Bronchial epithelial cell (primary cell): ENCODE results near the gene ADARB2. TPM values are rescaled to one million over a fixed set of nuclear protein-coding genes. Genes with fewer than 3 reads are reported as not detected.

Experiments used
- DNase-seq: peaks from one replicate; pipeline ENCODE4 v3.0.0-alpha.2; 2010; ENCODE audit warnings: low read depth
- FAIRE-seq: peaks from 2 replicates; lab custom pipeline; 2011; peaks lifted over from hg19 to GRCh38; lab: Jason Lieb, UNC
- H3K27me3 ChIP-seq: 2 replicates; pipeline ENCODE4 v1.5.1; 2011; ENCODE audit warnings: low read length; ENCODE audit not compliant: control insufficient read depth, insufficient read depth
- H3K36me3 ChIP-seq: 2 replicates; pipeline ENCODE4 v1.5.1; 2011; ENCODE audit warnings: low read length; ENCODE audit not compliant: control insufficient read depth, insufficient read depth
- H3K4me3 ChIP-seq: 2 replicates; pipeline ENCODE4 v1.5.1; 2011; ENCODE audit warnings: mild to moderate bottlenecking, low read depth, low read length, control low read depth
- CTCF ChIP-seq: IDR thresholded peaks from 2 replicates; pipeline ENCODE4 v1.5.1; 2011; ENCODE audit warnings: mild to moderate bottlenecking, moderate library complexity, low read length, control low read depth, inconsistent platforms; ENCODE audit not compliant: insufficient read depth, severe bottlenecking
- total RNA-seq: library from RNA; depleted of rRNA; stranded (reverse); fragments of >200 nt; gene quantifications from 2 replicates; pipeline ENCODE4 v1.2.1, GENCODE V29; 2014

ADARB2 gene
- total RNA-seq, 1 donor from 2014 or later = not detected

DNA sequence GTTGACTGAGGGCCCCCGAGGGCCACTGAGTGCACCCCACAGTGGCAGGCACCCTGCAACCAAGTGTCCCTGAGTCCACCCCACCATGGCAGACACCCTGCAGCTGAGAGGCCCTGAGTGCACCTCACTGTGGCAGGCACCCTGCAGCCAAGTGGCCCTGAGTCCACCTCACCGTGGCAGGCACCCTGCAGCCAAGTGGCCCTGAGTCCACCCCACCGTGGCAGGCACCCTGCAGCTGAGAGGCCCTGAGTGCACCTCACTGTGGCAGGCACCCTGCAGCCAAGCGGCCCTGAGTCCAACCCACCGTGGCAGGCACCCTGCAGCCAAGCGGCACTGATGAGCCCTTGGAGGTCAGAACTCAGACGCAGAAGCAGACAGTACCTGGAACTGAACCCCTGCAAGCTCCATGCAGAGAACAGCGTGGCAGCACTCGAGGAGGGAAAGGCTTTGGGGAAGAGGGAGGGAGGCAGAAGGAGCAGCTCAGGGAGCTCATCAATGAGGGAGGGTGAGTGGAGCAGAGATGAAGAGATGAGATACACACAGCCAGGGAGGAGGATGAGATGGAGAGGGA, 524.7 kb downstream of the ADARB2 start:
- FAIRE-seq = no peak
- H3K4me3 ChIP-seq = no peak overlapping the region
- no peaks in the 10 kb centered on the region for H3K27me3 ChIP-seq
- no peak for DNase-seq
- H3K36me3 ChIP-seq = no peaks in the 10 kb centered on the region
- no peak for TF ChIP-seq CTCF

GRCh38 chr10:1211844-1212570, 525.3 kb downstream of the ADARB2 start:
- Histone ChIP-seq H3K36me3 (no peaks in the 10 kb centered on the region), H3K27me3 (no peaks in the 10 kb centered on the region), H3K4me3 (no peak overlapping the region)
- TF ChIP-seq CTCF = no peak
- no peak for DNase-seq
- no peak for FAIRE-seq

DNA sequence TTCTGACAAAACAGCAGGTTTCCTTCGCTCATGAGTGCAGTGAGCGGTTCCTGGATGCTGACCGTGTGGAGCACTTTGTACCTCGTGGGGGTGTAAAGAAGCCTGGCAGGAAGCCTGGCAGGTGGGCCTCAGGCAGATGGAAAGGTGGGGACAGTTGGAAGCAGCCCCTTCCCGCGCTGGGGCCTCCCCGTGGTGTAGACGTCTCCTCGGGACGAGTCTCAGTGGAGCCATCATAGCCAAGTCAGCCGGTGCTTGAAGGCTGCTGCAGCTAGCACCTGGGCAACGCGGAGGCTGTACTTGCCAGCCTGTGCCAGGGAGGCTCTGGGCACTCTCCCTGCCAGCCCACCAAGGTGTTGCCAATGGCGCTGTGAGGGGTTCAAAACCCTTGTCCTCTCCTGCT, 526.7 kb downstream of the ADARB2 start:
- H3K27me3 ChIP-seq = no peaks in the 10 kb centered on the region
- no peak for TF ChIP-seq CTCF
- no peak for DNase-seq
- H3K4me3 ChIP-seq = no peak overlapping the region
- no peak for FAIRE-seq
- H3K36me3 ChIP-seq = no peaks in the 10 kb centered on the region

- no peaks in the 10 kb centered on the region for H3K36me3 ChIP-seq
- no peak for TF ChIP-seq CTCF
- DNase-seq (no peak), FAIRE-seq (no peak)
- no peaks in the 10 kb centered on the region for H3K27me3 ChIP-seq
- H3K4me3 ChIP-seq = no peak overlapping the region
Observed at GRCh38 chr10:1209355-1209979, 527.9 kb downstream of the ADARB2 start.

- H3K36me3 ChIP-seq = no peaks in the 10 kb centered on the region
- FAIRE-seq (no peak), DNase-seq (no peak)
- no peaks in the 10 kb centered on the region for H3K27me3 ChIP-seq
- no peak overlapping the region for H3K4me3 ChIP-seq
- no peak for TF ChIP-seq CTCF
Observed at GRCh38 chr10:1208366-1209311, 528.7 kb downstream of the ADARB2 start.
